ENCODE data around the gene ANTKMT.
A peak's percentile ranks its signal among the peaks of the same experiment; 100 is the strongest.
"Not testable (repeated sequence)": the region's sequence is repeated elsewhere in the genome, so short reads cannot be mapped to it uniquely, and the experiment has no call there.

ANTKMT gene

DNA sequence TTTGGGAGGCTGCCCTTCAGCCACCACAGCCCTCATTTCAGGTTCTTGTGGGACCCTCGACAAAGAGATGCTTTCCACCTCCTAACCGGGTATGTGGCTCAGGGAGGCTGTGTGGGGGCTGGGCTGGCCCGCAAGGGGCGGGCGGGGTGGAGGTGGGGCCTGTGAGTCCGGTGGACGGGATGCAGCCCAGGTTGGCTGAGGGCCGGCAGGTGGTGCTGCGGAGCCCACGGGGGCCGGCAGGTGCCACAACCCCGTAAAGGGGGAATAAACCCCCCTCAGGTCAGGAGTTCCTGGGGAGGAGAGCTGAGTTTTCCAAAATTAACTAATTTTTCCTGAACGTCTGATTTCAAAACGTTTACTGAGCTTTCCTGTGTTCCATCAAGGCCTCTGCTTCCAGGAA lies 24.8 kb downstream of the ANTKMT start:
- no peak for DNase-seq

DNA sequence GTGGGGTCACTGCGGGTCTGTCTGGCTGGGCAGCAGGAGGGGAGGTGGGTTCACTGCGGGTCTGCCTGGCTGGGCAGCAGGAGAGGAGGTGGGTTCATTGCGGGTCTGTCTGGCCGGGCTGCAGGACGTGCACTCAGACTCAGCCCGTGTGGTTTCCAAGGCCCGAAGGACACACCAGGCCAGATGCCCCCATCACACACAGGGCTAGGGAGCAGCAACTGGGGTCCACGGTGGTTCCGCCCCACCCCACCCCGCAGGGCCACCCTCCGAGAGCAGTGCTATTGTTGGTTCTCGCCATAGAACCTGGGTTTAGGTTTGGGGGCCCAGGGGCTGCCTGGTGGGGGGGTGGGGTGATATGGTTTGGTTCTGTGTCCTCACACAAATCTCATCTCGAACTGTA lies 25.7 kb downstream of the ANTKMT start:
- no peak for DNase-seq

DNA sequence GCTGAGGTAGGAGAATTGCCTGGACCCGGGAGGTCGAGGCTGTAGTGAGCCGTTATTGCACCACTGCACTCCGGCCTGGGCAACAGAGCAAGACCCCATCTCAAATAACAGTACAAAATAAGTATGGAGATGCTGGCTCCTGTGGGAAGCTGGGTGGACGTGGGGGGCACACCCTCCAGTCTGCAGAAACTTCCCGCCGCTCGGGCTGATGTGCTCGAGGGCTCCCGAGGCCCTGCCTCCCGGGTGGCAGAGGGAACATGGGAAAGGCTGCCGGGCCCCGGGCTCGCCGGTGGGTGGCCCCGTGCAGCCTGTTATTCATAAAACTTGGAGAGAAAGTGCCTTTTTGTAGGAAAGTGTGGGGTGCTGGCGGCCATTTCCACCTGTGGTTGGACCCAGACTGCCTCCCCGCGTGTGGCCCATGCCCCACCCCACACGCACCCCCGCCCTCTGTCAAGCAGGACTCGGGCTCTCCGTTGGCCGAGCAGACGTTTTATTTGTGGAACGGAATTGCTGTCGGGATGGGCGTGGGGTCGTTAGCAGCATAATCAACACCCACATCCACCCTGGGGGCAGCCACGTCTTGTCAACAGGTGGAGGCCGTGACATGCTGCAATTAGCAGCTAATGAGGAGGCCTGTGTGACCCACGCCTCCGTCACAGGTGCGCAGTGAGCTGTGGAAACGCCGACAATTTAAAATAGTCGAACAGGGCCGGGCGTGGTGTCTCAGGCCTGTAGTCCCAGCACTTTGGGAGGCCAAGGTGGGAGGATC lies 27.2 kb downstream of the ANTKMT start:
- no peak for DNase-seq

DNA sequence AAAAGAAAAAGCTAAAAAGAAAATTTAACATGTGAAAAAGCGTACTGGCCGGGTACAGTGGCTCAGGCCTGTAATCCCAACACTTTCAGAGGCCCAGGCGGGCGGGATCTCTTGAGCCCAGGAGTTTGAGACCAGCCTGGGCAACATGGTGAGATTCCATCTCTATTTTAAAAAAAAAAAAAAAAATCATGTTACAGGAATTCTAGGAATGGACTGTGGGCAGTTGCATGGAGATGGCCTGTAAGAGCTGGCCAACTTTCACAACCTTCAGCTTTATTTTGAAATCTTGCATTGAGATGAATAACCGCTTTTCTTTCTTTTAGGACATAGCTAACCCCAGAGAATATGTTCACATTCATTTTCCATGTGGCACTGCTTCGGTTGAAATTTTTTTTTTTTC lies 28.1 kb downstream of the ANTKMT start:
- DNase-seq: no peak

DNA sequence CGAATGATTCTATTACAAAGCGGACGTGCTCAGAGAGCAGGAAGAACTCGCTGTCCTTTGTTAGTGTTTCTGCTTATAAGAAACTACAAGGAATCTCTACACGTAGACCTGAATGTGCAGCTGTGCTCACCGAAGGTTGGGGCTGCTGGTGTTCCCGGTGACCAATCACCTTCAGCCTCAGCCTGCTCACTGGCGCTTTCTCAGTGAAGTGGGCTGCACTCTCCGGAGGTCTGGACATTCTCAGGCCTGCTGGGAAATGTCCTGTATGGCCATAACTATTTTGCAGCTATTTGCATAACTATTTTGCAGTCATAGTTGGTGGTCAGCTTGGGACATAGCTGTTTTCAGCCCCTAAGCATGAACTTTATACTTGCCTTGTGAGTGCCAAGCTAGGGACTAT lies 29.5 kb downstream of the ANTKMT start:
- no peak for DNase-seq

DNA sequence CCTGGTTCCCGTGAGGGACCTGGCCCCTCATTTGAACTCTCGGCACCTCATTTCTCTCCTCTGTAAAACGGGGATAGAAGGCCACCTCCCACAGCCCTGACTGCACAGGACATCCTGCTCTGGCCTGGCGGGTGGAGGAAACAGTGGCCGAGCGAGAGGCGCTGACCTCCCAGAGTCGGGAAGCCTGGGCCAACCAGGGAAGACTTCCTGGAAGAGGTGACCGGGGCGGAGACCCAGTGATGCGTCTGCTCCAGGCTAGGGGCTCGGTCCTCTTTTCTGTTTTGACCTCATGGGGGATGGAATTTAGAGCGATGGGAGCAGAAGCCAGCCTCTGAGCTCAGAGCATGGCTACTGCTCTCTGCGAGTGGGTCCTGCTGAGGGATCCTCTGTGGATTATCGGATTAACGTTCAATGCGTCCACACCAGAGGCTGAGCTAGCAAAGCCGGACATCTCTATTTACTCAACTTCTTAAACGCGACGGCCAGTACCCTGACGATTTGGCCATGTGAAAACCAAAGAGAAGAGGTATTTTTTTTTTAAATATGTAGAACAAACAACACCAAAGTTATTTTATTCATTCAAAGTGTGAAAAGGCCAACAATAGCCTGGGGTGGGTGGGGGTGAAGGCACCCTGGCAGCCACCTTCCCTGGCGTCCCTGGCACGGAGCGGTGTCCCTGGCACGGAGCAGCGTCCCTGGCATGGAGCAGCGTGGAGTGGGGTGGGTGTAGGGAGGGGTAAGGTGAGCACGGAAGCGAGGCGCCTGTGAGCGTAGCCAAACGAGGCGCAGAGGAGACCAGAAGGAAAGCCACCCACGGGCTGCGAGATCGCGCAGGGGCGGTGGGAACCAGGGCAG lies 30.4 kb downstream of the ANTKMT start:
- DNase-seq: no peak

DNA sequence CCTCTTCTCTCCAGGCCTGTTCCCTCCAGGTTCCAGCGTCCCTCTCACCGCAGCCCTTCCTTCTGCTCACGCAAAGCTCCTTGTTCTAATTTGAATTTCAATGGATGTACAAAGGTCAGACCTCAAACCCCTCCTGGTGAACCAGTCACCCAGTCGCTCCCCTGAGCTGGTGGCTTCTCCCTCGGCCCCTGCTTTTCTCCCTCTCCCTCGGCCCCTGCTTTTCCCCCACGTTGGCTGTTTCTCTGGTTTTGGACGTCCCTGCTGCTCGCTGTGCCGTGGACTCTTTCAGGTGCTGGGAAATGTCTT lies 31.0 kb downstream of the ANTKMT start:
- no peak for DNase-seq

DNA sequence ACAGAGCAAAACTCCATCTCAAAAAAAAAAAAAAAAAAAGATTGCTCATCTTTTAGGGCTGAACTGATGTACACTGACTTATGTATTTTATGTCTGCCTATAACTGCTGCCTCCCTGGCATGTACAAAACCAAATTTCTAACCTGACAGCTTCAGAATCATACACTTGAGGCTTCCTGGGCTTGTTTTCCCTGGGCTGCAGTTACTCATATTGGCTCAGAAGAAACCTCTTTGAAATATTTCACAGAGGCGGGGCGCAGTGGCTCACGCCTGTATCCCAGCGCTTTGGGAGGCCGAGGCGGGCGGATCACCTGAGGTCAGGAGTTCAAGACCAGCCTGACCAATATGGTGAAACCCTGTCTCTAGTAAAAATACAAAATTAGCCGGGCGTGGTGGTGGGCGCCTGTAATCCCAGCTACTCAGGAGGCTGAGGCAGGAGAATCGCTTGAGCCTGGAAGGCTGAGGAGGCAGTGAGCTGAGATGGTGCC lies 33.2 kb downstream of the ANTKMT start:
- DNase-seq: not testable (repeated sequence)

DNA sequence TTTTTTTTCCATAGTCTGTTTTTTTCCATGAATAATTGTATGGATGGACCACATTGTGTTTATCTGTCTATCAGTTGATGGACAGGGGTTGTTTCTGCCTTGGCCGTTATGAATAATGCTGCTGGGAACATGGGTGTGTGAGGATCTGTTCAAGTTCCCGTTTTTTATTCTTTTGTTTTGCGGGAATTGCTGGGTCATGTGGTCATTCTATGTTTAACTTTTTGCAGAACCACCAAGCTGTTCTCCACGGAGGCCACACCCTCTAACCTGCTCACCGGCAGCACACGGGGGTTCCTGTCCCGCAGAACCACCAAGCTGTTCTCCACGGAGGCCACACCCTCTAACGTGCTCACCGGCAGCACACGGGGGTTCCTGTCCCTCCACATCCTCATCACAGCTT lies 33.7 kb downstream of the ANTKMT start:
- DNase-seq: no peak

DNA sequence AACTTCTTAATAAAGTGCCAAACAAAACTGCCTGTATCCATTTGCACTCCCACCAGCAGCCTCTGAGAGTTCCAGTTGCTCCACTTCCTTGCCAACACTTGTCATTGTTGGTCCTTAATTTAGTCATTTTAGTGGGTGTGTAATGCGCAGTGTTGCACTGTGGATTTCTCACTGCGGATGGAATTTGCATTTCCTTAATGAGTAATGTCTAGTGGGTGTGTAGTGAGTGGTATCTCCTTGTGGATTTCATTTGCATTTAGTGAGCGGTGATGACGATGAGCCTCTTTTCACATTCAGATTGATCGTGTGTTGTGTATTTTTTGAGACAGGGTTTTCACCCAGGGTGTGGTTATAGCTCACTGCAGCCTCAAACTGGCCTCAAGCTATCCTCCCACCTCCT lies 35.5 kb downstream of the ANTKMT start:
- no peak for DNase-seq

DNA sequence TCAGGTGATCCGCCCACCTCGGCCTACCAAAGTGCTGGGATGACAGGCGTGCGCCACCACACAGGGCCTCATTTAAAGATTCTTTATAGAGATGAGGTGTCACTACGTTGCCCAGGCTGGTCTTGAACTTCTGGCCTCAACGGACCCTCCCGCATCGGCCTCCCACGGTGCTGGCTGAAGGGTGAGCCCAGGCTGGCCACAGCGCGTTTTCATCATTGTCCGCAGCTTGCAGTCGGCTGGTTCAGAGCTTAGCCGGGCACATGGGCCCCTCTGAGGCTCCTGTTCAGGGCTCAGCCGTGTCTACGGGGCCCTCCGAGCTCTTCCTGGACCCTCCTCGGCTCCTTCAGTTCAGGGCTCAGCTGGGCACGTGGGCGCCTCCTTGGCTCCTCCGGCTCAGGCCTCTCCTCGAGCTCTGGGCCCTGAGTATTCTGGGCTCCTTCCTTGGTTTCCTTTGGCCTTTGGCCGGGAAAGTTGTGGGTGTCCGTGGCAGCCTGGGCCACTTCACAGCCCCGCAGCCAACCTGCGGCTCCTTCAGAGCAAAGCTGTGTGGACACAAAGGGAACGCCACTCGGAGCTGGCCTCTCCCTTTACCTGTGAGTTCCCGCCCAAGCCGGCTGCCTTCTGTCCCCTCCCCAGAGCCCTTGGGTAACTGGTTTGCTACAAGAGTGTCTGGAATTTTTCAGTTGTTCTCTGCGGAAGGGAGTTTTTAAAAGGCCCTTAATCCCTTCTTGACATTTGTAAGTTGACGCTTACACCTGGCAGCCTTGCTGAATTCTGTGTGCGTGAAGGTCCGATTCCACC lies 38.4 kb downstream of the ANTKMT start:
- no peak for DNase-seq

DNA sequence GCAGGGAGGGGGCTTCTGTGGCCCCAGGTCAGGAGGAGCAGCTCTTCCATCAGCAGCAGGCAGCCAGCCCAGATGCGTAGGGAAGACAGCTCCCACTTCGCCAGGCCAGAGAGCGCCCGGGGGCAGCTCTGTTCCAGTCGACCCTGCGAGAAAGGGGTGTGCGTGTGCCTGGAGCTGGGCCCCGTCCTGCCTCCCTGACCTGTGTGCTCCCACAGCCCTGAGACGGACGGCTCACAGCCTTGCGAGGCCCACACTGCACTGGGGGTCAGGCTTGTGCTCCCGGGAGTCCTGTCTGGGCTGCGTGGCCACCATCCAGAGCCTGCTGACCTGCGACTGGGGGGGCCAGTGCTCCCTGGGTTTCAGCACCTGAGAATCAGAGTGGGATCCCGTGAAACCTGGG lies 39.1 kb downstream of the ANTKMT start:
- no peak for DNase-seq

DNA sequence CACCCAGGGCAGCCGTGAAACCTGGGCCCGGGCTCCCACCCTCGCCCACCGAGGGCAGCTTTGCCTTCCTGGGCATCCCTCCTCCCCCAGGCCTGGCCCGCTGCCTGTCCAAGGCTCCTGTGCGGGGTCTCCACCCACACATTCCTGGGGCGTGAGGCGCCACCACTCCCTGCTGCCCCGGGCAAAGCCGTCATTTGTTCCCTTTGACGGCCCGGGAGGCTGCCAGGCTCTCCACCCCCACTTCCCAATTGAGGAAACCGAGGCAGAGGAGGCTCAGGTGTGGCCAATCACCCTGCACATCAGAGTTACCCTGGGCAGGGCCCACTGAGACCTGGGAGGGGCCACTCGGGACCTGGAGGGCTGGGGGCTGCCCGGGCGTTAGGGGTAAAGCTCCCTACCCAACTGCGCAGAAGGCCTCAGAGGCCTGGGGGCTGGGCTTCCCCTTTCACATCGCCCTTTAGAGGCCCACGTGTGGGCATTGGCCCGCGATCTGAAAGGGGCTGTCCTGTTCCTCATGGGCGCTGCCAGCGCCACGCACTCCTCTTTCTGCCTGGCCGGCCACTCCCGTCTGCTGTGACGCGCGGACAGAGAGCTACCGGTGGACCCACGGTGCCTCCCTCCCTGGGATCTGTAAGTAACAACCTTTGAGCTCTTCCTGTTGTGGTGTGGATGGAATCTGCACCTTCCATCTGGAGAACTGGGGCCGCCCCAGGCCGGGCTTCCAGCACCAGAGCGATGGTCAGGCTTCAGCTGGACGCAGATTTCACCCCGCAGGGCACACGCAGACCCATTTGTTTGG lies 39.8 kb downstream of the ANTKMT start, which contains the start of gene MSLN:
Gene MSLN, plus strand, starts transcription at position 190 of the 799 bp plus-strand sequence. CDS start 1,947 bp downstream, outside the sequence.
- DNase-seq: no peak

DNA sequence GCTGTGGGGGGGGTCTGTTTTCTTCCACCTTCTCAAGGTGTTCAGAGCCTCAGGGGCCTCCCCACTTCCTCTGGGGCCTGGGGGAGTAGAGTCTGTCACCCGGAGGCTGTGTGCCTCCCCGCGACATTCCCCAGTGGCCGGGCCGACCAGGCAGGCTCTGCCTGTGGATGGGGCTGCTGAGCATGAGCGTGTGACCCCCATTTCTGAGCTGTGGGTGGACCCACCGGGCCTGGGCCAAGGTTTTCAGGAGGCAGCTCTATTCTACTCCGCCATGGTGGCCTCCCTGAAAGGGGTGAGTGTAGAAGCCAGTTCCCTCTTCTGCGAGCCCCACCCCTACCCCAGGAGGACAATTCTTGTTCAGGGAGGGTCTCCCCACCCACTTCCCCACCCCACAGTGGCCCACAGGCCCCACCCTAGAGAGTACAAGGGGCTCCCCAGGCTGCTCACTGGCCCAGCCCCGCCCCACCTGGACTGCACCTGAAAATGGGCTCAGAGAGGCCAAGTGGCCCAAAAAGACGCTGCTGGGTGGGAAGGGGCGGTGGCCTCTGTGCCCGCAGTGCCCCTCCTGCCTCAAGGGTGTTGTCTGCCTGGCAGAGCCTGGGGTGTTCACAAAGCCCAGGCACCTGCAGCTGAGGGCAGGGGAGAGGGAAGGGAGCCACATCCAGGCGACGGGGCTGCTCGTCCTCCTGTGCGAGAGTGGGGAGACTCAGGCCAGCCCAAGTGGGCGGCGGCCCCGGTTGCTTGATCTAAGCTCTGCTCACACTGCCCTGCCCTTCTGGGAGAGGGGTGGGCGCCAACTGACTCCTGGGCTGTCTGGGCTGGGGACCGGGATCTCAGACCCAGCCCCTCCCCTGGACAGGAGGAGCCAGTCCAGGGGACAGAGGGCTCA lies 40.9 kb downstream of the ANTKMT start:
- DNase-seq: peak in 1 of 5 donors; percentile 11

DNA sequence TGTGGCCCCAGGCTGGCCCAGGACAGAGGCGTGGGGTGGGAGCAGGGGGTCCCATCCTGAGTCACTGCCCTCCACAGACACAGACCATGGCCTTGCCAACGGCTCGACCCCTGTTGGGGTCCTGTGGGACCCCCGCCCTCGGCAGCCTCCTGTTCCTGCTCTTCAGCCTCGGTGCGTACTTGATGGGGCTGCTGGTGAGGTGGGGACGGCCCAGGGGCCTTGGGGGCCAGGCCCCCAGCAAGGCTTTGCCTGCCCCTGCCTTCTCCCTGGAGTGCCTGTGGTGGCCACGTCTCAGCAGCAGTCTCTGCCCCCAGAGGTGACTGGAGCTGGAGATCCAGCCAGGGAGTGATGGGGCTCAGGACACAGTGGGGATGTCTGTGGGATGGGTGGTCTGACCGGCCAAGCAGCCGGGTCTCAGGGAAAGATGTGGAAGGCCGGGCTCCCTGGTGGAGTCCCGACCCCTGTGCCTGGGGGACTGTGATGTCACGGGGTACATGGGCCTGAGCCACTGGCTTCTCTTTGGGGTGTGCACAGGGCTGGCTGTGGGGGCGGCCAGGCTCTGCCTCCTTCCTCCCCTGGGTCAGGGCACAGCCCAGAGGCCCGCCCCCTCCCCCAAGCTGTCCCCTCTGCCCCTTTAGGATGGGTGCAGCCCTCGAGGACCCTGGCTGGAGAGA lies 41.8 kb downstream of the ANTKMT start:
- DNase-seq: no peak

DNA sequence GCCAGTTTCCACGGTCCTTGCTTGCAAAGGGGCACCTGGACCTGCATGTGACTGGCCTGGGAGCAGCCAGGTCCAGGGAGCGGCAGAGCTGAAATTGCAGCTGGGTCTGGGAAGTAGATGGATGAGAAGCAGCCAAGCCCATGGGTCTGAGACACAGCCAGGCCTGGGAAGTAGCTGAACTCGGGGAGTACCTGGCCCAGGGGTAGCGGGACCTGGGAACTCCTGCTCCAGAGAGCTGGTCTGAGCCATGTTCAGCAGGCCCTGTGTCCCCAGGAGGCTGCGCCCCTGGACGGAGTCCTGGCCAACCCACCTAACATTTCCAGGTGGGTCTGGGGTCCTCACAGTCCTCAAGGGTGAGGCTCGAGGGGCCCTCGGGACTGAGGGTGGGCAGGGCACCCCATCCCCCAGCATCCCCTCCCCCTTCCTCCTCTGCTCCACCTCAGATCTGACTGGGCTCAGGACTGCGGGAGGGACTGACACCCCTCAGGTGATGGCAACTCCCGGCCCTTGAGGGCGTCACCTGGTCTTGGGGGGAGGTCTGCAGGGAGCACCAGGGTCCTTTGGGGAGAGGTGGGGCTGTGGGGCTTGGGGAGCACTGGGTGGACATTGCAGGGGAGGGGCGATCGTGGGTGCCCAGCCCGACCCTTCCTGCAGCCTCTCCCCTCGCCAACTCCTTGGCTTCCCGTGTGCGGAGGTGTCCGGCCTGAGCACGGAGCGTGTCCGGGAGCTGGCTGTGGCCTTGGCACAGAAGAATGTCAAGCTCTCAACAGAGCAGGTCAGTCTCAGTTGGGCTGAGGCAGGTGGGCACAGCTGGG lies 42.6 kb downstream of the ANTKMT start:
- no peak for DNase-seq

DNA sequence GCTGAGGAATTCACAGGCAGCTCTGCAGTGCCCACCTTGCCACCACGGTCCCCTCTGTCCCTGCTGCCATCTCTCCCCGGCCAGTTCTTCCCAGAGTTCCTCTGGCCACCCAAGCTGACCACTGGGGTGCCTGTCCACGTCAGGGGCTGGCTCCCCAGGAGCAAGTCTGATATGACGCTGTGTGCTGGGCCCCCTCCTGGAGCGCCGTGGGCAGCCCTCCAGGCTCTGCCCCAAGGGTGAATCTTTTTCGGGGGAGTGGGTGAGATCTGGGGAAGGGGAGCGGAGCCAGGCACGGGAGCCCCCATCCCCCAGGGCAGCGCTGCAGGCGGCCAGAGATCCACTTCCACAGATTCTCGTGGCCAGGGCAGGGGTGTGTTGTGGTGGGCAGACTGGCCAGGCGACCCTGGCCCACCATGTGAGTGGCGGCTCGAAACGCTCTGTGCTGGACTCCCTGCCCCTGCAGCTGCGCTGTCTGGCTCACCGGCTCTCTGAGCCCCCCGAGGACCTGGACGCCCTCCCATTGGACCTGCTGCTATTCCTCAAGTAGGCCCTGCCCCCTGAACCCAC lies 43.3 kb downstream of the ANTKMT start:
- DNase-seq: peak in 1 of 5 donors; percentile 11

DNA sequence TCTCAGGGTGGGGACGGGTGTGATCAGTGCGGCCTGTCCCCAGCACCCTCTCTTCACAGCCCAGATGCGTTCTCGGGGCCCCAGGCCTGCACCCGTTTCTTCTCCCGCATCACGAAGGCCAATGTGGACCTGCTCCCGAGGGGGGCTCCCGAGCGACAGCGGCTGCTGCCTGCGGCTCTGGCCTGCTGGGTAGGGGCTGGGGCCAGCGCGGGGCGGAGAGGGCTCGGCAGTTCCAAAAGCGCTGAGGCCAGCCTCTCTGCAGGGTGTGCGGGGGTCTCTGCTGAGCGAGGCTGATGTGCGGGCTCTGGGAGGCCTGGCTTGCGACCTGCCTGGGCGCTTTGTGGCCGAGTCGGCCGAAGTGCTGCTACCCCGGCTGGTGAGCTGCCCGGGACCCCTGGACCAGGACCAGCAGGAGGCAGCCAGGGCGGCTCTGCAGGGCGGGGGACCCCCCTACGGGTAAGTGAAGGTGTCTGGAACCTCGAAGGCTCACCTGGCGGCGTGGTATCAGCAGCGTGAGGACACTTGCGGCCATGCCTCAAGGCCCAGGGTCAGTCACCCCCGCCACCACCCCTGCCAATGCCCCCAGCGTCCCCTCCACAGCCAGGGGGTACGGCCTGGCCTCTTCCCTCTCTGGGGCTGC lies 44.0 kb downstream of the ANTKMT start:
- no peak for DNase-seq

DNA sequence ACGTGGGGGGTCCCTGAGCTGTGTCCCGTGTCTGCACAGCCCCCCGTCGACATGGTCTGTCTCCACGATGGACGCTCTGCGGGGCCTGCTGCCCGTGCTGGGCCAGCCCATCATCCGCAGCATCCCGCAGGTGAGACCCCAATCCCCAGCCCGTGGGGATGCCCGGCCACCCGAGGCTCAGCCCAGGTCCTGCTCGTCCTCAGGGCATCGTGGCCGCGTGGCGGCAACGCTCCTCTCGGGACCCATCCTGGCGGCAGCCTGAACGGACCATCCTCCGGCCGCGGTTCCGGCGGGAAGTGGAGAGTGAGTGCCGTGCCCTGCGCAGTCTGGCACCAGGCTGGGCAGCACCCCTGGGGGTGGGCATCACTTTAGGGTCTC lies 44.5 kb downstream of the ANTKMT start:
- DNase-seq: no peak

Data from T-helper 1 cell (primary cell).